Astrocyte (in vitro differentiated cells and primary cell): ENCODE data around the gene PRR5L.

Source experiments
- CTCF ChIP-seq: IDR thresholded peaks from 2 replicates; pipeline ENCODE4 v1.5.1; 2011; ENCODE audit warnings: low read depth, mild to moderate bottlenecking, inconsistent platforms, low read length, moderate library complexity; ENCODE audit not compliant: insufficient read depth
- EZH2 ChIP-seq: IDR thresholded peaks from 2 replicates; pipeline ENCODE4 v1.6.1; 2012; ENCODE audit warnings: mild to moderate bottlenecking, low read length, inconsistent platforms; ENCODE audit not compliant: insufficient read depth

GRCh38 chr11:36509694-36510593 is 213.9 kb downstream of the PRR5L start, which contains the start of gene TRAF6:
- TF ChIP-seq CTCF (peak; percentile 56), EZH2 (no peak)
